ENCODE results near the gene MINDY4. TPM values are rescaled to one million over a fixed set of nuclear protein-coding genes. Genes with fewer than 3 reads are reported as not detected.

The MINDY4 gene
- total RNA-seq, 2 donors from 2014 or later: 3.2 to 3.8 TPM

- intact Hi-C loops (cut with DNase I, micrococcal nuclease): no loop called here
- ATAC-seq: no peak
- DNase-seq: no peak
Observed at GRCh38 chr7:30842542-30843451, 71.6 kb downstream of the MINDY4 start.

GRCh38 chr7:30843741-30844482 lies 72.7 kb downstream of the MINDY4 start:
- no peak for ATAC-seq

GRCh38 chr7:30844483-30844874 lies 73.3 kb downstream of the MINDY4 start:
- no peak for DNase-seq
- ATAC-seq: no peak

More at GRCh38 chr7:30843741-30844482, 72.7 kb downstream of the MINDY4 start:
- DNase-seq: no peak
- intact Hi-C loops (cut with DNase I, micrococcal nuclease): no loop called here

GRCh38 chr7:30844916-30845315 lies 73.7 kb downstream of the MINDY4 start:
- DNase-seq: no peak
- intact Hi-C loops (cut with DNase I, micrococcal nuclease): no loop called here
- ATAC-seq: no peak

More at GRCh38 chr7:30844483-30844874, 73.3 kb downstream of the MINDY4 start:
- intact Hi-C loops (cut with DNase I, micrococcal nuclease): no loop called here

DNA sequence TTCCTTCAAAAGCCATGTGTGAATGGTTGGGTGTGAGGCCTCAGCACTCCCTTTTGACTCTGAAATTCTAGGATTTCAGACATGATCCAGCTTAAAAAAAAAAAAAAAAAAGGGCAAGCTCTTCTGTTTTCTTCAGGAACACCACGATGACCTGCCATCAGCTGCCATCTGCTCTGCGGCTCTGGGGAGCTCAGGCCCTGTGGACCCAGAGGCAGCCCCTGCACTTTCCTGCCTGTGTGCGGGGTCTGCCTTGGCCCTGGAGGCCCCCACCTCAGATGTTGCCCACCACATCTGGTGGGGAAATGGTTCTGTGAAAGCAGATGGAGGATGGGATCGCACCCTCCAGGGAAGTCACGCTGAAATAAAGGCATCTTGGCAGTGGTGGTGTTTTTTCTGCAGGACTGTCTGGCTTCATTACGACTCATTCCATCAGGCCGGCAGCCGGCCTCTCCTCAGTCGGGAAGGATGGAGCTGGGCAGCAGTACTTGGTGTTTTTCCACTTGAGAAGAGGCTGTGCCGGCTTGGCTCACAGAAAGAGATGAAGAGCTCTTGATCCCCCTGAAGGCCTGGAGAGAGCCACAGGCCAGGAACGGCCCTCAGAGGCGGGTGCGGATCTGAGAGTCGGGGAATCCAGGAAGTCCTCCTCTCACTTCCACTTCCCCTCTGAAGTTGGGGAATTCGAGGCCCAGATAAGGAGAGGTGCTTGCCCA lies 74.4 kb downstream of the MINDY4 start:
- ATAC-seq: no peak
- no peak for DNase-seq
- intact Hi-C loops (cut with DNase I, micrococcal nuclease): no loop called here

DNA sequence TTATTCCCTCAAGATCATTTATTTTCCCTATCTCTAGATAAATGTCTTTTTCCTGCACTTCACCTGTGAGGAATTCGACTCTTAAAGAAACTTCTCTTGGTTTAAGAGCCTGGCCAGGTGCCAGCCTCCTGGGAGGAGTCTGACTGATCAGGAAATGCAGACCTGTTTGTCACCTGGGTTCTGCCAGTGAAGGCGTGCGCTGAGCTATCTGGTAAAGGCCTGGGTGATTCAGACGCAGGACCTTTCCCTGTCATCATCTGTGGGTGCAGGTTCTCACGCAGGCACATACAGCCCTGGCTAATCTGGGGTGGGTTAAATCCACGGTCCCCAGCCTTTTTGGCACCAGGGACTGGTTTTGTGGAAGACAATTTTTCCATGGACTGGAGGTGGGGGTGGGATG lies 75.2 kb downstream of the MINDY4 start:
- intact Hi-C loops (cut with DNase I, micrococcal nuclease): no loop called here
- ATAC-seq: peak; percentile 98

DNA sequence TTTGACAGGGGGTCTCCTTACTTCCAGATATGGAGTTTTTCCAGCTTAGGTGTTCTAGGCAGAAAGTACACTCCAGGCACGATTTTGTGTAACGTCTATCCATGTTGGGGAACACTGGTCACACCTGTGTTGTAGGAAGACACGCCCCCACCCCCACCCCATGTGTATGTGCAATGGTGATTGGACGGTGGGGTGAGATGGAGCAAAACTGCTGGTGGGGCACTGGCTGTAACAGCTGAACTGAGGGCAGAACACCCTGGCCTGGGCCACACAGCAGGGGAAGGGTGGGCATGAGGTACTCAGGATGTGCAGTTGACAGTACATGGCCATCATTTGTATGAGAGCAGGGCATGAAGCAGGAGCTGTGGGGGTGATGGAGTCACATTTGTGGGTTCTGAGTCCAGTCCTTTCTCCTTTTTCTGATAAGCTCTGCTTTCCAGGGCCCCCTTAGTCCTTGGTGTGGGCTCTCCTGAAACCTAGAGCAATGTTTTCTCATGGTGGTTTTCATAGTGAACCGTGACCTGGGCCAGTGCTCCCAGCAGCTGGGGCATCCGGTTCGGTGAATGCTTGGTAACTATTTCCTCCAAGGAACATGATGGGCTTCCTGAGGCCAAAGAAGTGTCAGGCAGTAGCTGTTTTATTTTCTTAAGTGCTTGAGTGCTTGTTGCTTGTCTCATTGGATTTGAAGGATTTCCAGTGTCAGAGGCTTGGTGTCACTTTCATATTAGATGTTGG lies 77.1 kb downstream of the MINDY4 start:
- ATAC-seq: no peak
- intact Hi-C loops (cut with DNase I, micrococcal nuclease): no loop called here
- no peak for DNase-seq

More for the DNA sequence above, 75.2 kb downstream of the MINDY4 start:
- peak; percentile 87 to 90 for DNase-seq

- intact Hi-C loops (cut with DNase I, micrococcal nuclease): no loop called here
- no peak for DNase-seq
- no peak for ATAC-seq
Observed at GRCh38 chr7:30849565-30849964, 78.3 kb downstream of the MINDY4 start.

DNA sequence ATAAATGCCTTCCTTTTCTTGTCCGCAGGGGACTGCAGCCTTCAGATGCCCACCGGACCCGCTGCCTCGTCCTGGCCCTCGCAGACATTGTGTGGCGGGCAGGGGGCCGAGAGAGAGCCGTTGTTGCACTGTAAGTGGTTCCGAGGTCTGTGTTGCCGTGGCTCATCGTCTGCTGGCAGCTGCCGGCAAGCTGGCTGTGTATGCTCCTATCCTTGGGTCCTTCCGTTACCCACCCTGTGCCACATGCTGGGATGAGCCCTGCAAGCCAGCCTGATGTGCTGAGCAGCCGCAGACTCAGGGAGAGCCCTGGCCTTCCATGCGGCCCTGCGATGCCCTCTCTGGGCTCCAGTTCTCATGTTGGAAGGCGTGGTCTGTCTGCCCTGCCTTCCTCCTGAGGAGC lies 79.2 kb downstream of the MINDY4 start:
- no peak for DNase-seq
- ATAC-seq: no peak
- intact Hi-C loops (cut with DNase I, micrococcal nuclease): no loop called here

GRCh38 chr7:30851651-30852307 lies 80.6 kb downstream of the MINDY4 start:
- intact Hi-C loops (cut with DNase I, micrococcal nuclease): no loop called here
- ATAC-seq (peak; percentile 62), DNase-seq (peak in 1 of 2 donors; percentile 43)

- intact Hi-C loops (cut with DNase I, micrococcal nuclease): no loop called here
- ATAC-seq (peak; percentile 14), DNase-seq (no peak)
Observed at GRCh38 chr7:30852308-30852684, 81.1 kb downstream of the MINDY4 start.

DNA sequence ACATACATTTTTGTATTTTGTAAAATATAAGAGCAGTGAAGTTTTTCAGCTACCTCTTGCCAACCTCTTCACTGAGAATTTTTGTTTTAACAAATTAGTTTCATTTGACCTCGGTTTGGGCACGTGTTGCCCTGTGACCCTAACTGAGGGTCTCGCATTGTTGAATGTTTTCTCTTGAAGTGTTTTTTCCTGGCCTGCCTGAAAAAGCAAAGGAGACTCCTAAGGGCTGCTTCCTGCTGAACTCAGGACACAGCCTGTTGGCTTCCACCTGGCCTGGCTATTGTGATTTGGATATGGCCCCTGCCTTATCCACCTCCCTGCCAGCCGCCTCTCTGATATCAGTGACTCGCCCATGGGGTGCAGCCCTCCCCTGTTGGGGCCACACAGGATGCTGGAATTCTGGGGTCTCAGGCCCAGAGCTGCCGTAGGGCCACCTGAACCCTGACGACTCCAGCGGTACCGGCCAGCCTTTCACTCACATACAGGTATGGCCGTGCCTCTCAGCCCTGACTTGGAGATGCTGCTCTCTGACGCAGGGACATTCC lies 81.6 kb downstream of the MINDY4 start:
- ATAC-seq (no peak), DNase-seq (no peak)
- intact Hi-C loops (cut with DNase I, micrococcal nuclease): no loop called here

DNA sequence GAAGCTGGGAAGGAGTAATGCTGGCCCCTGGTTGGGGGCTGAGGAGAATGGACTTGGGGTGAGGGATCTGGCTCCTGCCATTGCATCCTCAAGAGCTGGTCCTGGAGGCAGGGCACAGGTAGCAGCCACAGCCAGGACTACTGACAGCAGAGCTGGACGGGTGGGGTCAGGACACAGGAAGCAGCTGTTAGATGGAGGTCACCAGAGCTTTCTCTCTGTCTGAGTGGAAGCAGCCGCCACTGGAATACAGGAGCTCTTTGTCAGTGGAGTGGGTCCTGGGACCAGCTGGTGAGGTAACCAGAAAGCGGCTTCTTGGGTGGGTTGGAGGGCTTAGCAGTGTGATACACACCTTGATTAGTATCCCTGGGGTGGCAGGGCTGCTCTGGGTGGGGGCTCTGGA lies 82.4 kb downstream of the MINDY4 start:
- intact Hi-C loops (cut with DNase I, micrococcal nuclease): no loop called here
- ATAC-seq: peak; percentile 23
- no peak for DNase-seq

DNA sequence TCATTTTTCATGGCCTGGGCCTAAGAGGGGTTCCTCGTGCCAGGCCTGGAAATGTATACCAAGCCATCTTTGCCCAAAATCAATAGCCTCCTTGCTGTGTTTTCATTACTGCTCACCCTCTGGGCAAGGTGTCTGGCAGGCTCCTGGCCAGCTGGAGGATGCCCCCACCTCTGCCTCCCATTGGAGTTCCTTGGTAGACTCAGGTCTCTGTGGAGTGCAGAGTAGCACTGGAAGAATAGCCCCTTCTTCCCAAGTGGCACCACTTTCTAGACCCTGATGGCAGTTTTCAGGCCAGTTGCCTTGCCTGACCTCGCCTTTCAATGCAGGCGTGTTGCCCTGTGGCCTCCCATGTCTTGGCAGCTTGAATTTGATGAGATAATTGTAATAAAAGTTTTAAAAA lies 84.7 kb downstream of the MINDY4 start:
- ATAC-seq (no peak), DNase-seq (no peak)
- intact Hi-C loops (cut with DNase I, micrococcal nuclease): no loop called here

GRCh38 chr7:30858576-30858975 lies 87.4 kb downstream of the MINDY4 start:
- intact Hi-C loops (cut with DNase I, micrococcal nuclease): no loop called here
- ATAC-seq (no peak), DNase-seq (no peak)

- ATAC-seq: peak; percentile 41
- no peak for DNase-seq
- intact Hi-C loops (cut with DNase I, micrococcal nuclease): no loop called here
Observed at GRCh38 chr7:30859202-30859939, 88.2 kb downstream of the MINDY4 start.

GRCh38 chr7:30859940-30860496 lies 88.8 kb downstream of the MINDY4 start:
- intact Hi-C loops (cut with DNase I, micrococcal nuclease): no loop called here
- peak; percentile 87 for ATAC-seq
- DNase-seq: no peak

All from left colon (tissue), 2 donors.